ENCODE results near the gene GPR18. TPM values are rescaled to one million over a fixed set of nuclear protein-coding genes. Genes with fewer than 3 reads are reported as not detected.

The GPR18 gene
- total and polyA plus RNA-seq, 2 experiments from 2014 or later = 1.2 TPM; not detected in 1

DNA sequence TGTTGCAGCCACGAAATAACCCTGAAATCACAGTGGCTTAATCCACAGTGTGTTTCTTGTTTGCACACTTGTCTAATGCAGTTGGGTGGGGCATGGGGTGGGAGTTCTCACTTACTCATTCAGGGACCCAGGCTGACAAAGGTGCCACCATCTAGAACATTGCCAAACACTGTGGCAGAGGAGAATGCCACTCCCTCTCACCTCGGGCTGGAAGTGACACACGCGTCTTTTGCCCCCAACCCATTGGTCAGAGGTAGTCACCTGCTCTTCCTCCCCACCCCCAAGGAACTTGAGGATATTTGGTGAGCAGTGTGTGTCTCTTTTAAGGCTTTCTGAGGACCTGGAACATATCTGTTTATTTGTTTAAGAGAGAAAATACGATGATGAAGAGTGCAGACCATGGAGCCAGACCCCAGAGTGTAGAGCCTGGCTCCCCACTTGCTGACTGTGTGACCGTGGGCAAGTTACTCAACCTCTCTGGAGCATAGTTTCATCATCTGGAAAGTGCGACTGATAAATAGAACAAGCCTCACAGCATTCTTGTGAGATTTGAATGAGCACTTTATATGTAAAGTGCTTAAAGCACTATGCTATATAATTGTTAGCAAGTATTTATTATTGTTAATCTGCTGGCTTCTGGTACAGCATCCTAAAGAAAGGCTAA is 31.6 kb upstream of the GPR18 start:
- Histone ChIP-seq H3K27ac (no peak overlapping the region), H3K4me1 (ENCODE audit: low read depth) (peaks cover 38% of the 10 kb centered on the region), H3K36me3 (peaks cover 2% of the 10 kb centered on the region), H3K4me3 (no peak overlapping the region), H3K27me3 (no peaks in the 10 kb centered on the region), H3K9me3 (ENCODE audit: low read depth) (no peaks in the 10 kb centered on the region)
- TF ChIP-seq, protein P1, sequence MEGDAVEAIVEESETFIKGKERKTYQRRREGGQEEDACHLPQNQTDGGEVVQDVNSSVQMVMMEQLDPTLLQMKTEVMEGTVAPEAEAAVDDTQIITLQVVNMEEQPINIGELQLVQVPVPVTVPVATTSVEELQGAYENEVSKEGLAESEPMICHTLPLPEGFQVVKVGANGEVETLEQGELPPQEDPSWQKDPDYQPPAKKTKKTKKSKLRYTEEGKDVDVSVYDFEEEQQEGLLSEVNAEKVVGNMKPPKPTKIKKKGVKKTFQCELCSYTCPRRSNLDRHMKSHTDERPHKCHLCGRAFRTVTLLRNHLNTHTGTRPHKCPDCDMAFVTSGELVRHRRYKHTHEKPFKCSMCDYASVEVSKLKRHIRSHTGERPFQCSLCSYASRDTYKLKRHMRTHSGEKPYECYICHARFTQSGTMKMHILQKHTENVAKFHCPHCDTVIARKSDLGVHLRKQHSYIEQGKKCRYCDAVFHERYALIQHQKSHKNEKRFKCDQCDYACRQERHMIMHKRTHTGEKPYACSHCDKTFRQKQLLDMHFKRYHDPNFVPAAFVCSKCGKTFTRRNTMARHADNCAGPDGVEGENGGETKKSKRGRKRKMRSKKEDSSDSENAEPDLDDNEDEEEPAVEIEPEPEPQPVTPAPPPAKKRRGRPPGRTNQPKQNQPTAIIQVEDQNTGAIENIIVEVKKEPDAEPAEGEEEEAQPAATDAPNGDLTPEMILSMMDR (IDR thresholded peaks at IDR 0.05; ENCODE audit: low read depth, low read length) = no peak
- DNase-seq (ENCODE audit: low read depth in 1 of 2, low spot score in 1 of 2) = no peak

DNA sequence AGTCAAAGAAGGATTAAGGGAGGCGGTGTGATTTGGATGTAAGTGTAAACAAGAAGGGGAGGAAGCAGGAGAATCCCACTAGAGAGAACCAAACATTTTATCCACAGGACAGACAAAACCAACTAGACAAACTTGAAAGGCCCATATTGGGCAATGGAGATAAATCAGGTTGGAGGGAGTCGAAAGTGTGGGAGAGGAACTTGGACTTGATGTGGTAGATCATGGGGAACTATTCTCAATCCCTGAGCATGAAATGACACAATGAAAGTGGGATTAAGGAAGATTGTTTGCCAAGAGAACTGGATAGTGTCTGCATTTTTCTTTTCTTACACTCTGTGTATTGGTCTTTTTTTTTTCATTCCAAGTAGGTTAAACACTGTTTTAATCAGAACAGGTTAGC is 31.1 kb upstream of the GPR18 start:
- H3K36me3 ChIP-seq = no peaks in the 10 kb centered on the region
- no peak for DNase-seq (ENCODE audit: low read depth in 1 of 2, low spot score in 1 of 2)
- H3K27ac ChIP-seq = no peak overlapping the region
- no peak overlapping the region for H3K4me3 ChIP-seq
- no peaks in the 10 kb centered on the region for H3K9me3 ChIP-seq (ENCODE audit: low read depth)
- TF ChIP-seq, protein P1 (IDR thresholded peaks at IDR 0.05; ENCODE audit: low read depth, low read length) = no peak
- no peaks in the 10 kb centered on the region for H3K27me3 ChIP-seq
- H3K4me1 ChIP-seq (ENCODE audit: low read depth) = peaks cover 39% of the 10 kb centered on the region

DNA sequence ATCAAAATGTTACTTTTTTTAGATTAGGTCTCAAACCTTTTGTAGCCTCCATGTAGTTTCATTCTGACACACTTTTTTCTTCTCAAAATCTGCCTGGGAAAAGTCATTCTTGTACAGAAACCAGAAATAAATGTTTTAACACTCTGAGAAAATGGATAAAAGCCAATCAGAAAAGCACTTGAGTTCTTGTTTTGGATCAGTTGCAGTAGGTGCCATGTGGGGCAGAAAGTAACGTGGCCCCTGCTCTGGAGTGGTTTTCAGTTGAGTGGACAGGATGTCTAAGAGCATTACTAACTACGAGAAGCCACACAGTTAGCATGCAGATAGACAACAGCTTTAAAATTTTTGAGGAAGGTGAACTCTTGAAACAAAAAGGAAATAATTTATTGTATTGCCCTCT is 29.9 kb upstream of the GPR18 start:
- Histone ChIP-seq H3K9me3 (ENCODE audit: low read depth) (no peaks in the 10 kb centered on the region), H3K36me3 (no peaks in the 10 kb centered on the region), H3K27ac (no peak overlapping the region), H3K4me1 (ENCODE audit: low read depth) (peaks cover 39% of the 10 kb centered on the region), H3K4me3 (no peak overlapping the region), H3K27me3 (no peaks in the 10 kb centered on the region)
- TF ChIP-seq, protein P1 (IDR thresholded peaks at IDR 0.05; ENCODE audit: low read depth, low read length) = no peak
- no peak for DNase-seq (ENCODE audit: low read depth in 1 of 2, low spot score in 1 of 2)

DNA sequence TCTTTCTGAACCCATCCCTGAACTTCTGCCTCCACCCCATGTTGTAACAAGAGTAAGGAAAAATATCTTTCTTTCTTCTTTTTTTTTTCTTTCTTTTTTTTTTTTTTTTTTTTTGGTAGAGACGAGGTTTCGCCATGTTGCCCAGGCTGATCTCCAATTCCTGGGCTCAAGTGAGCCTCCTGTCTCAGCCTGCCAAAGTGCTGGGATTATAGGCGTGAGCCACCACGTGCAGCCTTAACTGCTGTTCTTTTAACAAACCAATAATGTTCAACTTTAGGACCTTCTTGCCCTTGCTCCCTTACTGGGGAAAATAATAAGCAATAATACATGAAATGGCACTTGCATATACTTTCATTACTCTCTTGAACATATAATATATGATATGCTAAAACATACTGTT is 29.4 kb upstream of the GPR18 start:
- H3K27ac ChIP-seq = no peak overlapping the region
- DNase-seq (ENCODE audit: low read depth in 1 of 2, low spot score in 1 of 2) = no peak

DNA sequence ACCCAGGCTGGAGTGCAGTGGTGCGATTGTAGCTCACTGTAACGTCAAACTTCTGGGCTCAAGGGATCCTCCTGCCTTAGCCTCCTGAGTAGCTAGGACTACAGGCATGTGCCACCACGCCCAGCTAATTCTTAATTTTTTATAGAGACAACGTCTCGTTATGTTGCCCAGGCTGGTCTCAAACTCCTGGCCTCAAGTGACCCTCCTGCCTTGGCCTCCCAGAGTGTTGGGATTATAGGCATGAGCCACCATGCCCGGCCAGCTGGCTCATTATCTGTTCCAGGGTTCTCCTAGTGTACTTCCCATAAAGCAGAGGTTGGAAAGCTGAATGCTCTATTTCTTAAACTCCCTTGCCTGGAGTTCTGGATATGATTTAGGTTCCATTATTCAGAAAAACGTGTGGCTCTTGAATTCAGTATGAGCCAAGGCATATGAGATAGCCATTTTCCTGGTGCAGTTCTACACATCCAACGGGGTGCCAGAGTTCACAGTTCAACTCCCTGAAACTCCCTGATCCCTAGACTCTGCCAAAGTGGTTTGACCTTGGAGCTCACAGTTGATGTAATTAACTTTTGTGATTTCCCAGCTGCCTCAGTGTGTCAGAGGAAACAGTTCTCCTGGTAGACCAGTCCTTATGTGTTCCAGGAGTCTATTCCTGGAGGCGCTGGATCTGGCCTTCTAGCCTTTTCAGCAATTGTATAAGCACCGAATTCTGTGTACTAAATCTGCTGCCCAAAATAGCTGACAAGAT is 27.4 kb upstream of the GPR18 start:
- Histone ChIP-seq H3K27me3 (no peaks in the 10 kb centered on the region), H3K36me3 (no peaks in the 10 kb centered on the region), H3K27ac (peak overlapping the region; percentile 86), H3K9me3 (ENCODE audit: low read depth) (no peaks in the 10 kb centered on the region), H3K4me1 (ENCODE audit: low read depth) (peaks cover 39% of the 10 kb centered on the region), H3K4me3 (no peak overlapping the region)
- TF ChIP-seq, protein P1 (IDR thresholded peaks at IDR 0.05; ENCODE audit: low read depth, low read length) = no peak
- DNase-seq (ENCODE audit: low read depth in 1 of 2, low spot score in 1 of 2) = peak in 1 of 2 donors; percentile 39

More for the DNA sequence above, 29.4 kb upstream of the GPR18 start:
- TF ChIP-seq, protein P1 (IDR thresholded peaks at IDR 0.05; ENCODE audit: low read depth, low read length) = no peak
- Histone ChIP-seq H3K36me3 (no peaks in the 10 kb centered on the region), H3K27me3 (no peaks in the 10 kb centered on the region), H3K4me1 (ENCODE audit: low read depth) (peaks cover 39% of the 10 kb centered on the region), H3K4me3 (no peak overlapping the region), H3K9me3 (ENCODE audit: low read depth) (no peaks in the 10 kb centered on the region)

All from cardiac muscle cell (in vitro differentiated cells and primary cell).